ENCODE results near the gene SH3GL3.

SH3GL3 gene

DNA sequence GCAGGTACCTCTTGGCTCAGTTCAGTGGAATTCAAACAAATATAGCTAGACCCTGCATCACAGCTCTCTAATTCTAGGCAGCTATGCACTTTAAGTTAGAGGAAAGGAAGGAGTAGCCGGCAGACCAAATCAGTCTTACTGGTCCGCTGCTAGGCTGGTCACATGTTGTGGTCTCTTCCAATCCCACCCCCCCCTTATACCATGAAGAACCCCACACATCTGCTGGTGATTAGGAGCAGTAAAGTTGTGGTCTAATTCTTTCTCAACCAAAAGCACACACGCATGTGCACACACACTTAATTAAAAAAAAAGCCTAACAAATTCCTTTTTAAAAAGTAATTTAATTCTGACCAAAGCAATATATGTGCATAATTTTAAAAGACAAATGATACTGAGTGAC, 16.7 kb upstream of the SH3GL3 start:
- TF ChIP-seq FOXP2 (optimal IDR thresholded peaks at IDR 0.05; ENCODE audit: borderline replicate concordance, extremely low read depth, extremely low read length, insufficient read depth) (no peak), SIN3A (IDR thresholded peaks at IDR 0.05; ENCODE audit: borderline replicate concordance, insufficient read depth, low read length) (no peak), TAF1 (IDR thresholded peaks at IDR 0.05; ENCODE audit: borderline replicate concordance, insufficient read depth, low read length) (no peak), POLR2AphosphoS5 (IDR thresholded peaks at IDR 0.05; ENCODE audit: low read depth, low read length) (no peak)
- TF ChIP-seq, protein P1, sequence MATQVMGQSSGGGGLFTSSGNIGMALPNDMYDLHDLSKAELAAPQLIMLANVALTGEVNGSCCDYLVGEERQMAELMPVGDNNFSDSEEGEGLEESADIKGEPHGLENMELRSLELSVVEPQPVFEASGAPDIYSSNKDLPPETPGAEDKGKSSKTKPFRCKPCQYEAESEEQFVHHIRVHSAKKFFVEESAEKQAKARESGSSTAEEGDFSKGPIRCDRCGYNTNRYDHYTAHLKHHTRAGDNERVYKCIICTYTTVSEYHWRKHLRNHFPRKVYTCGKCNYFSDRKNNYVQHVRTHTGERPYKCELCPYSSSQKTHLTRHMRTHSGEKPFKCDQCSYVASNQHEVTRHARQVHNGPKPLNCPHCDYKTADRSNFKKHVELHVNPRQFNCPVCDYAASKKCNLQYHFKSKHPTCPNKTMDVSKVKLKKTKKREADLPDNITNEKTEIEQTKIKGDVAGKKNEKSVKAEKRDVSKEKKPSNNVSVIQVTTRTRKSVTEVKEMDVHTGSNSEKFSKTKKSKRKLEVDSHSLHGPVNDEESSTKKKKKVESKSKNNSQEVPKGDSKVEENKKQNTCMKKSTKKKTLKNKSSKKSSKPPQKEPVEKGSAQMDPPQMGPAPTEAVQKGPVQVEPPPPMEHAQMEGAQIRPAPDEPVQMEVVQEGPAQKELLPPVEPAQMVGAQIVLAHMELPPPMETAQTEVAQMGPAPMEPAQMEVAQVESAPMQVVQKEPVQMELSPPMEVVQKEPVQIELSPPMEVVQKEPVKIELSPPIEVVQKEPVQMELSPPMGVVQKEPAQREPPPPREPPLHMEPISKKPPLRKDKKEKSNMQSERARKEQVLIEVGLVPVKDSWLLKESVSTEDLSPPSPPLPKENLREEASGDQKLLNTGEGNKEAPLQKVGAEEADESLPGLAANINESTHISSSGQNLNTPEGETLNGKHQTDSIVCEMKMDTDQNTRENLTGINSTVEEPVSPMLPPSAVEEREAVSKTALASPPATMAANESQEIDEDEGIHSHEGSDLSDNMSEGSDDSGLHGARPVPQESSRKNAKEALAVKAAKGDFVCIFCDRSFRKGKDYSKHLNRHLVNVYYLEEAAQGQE (IDR thresholded peaks at IDR 0.05; ENCODE audit: insufficient read depth in 1 of 2, low read depth in 2 of 2, low read length in 2 of 2): no peak

DNA sequence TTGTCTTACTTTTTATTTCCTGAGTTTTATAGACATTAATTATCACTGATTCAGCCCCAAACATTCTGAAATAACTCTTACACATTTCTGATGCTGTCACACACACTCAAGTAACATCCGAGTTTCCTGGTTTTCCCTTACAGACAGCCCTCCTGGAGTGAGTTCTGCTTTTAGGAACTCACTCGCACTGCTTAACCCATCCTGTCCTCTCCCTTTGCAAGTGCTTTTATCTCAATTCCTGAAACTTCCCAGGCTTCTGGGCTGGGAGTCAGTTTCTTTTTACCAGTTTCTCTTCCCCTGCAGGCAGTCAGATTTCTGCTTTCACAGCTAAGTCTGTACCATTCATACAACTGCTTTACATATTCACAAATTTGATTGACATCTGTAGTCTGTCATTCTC, 15.6 kb upstream of the SH3GL3 start:
- no peak for TF ChIP-seq FOXP2 (optimal IDR thresholded peaks at IDR 0.05; ENCODE audit: borderline replicate concordance, extremely low read depth, extremely low read length, insufficient read depth)
- TF ChIP-seq SIN3A (IDR thresholded peaks at IDR 0.05; ENCODE audit: borderline replicate concordance, insufficient read depth, low read length): no peak
- no peak for TF ChIP-seq POLR2AphosphoS5 (IDR thresholded peaks at IDR 0.05; ENCODE audit: low read depth, low read length)
- no peak for TF ChIP-seq TAF1 (IDR thresholded peaks at IDR 0.05; ENCODE audit: borderline replicate concordance, insufficient read depth, low read length)
- TF ChIP-seq, protein P1 (IDR thresholded peaks at IDR 0.05; ENCODE audit: insufficient read depth in 1 of 2, low read depth in 2 of 2, low read length in 2 of 2): no peak

DNA sequence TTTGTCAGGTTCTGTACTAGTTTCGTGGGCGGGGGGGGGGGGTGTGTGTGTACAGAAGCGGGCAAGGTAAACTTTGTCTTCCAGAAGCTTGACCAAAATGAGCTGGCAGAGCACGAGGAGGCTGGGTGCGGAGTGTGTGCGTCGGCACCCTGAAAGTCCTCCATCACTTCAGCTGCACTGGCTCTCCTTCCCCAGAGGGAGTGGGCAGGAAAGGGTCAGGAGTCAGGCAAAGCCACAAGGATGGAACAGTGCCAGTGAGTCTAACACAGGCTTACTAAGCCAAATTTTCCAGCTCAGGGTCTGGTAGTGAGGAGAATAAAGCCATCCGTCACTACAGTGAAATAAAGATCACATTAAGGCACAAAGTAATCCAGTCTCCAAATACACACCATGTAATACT, 11.9 kb upstream of the SH3GL3 start:
- TF ChIP-seq POLR2AphosphoS5 (IDR thresholded peaks at IDR 0.05; ENCODE audit: low read depth, low read length) (no peak), SIN3A (IDR thresholded peaks at IDR 0.05; ENCODE audit: borderline replicate concordance, insufficient read depth, low read length) (no peak), TAF1 (IDR thresholded peaks at IDR 0.05; ENCODE audit: borderline replicate concordance, insufficient read depth, low read length) (no peak), FOXP2 (optimal IDR thresholded peaks at IDR 0.05; ENCODE audit: borderline replicate concordance, extremely low read depth, extremely low read length, insufficient read depth) (no peak)
- TF ChIP-seq, protein P1 (IDR thresholded peaks at IDR 0.05; ENCODE audit: insufficient read depth in 1 of 2, low read depth in 2 of 2, low read length in 2 of 2): no peak

DNA sequence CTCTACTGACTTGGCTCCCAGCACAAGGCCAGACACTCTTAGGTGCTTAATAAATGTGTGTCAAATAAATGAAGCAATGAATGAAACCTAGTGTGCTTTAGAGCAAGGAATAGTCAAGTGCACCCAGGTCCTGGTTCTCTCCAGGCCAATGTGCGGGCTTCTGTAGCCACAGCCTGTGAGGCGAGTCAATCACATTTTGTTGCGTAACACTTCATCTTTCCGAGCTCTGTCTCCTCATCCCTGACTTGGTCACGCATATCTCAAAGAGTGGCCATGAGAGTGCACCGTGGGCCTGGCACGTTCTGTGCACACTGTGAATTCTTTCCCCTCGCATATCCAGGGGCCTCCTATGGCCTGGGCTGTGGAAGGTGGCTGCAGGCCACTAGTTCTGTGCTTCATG, 11.4 kb upstream of the SH3GL3 start:
- TF ChIP-seq POLR2AphosphoS5 (IDR thresholded peaks at IDR 0.05; ENCODE audit: low read depth, low read length) (no peak), TAF1 (IDR thresholded peaks at IDR 0.05; ENCODE audit: borderline replicate concordance, insufficient read depth, low read length) (no peak), FOXP2 (optimal IDR thresholded peaks at IDR 0.05; ENCODE audit: borderline replicate concordance, extremely low read depth, extremely low read length, insufficient read depth) (no peak), SIN3A (IDR thresholded peaks at IDR 0.05; ENCODE audit: borderline replicate concordance, insufficient read depth, low read length) (no peak)
- TF ChIP-seq, protein P1 (IDR thresholded peaks at IDR 0.05; ENCODE audit: insufficient read depth in 1 of 2, low read depth in 2 of 2, low read length in 2 of 2): no peak

Measured in PFSK-1 (cell line).